VCaP (cell line): Measurements from ENCODE around the gene BNIPL.
A peak's percentile ranks its signal among the peaks of the same experiment; 100 is the strongest.

Source experiments
- H3K27ac ChIP-seq: fragments of 450-650 bp; 2 replicates; pipeline ENCODE4 v1.5.1; 2017
- CTCF ChIP-seq: fragments of 450-650 bp; conservative IDR thresholded peaks from 2 replicates; pipeline ENCODE4 v1.5.1; 2017; ENCODE audit warnings: mild to moderate bottlenecking, moderate library complexity

BNIPL gene

DNA sequence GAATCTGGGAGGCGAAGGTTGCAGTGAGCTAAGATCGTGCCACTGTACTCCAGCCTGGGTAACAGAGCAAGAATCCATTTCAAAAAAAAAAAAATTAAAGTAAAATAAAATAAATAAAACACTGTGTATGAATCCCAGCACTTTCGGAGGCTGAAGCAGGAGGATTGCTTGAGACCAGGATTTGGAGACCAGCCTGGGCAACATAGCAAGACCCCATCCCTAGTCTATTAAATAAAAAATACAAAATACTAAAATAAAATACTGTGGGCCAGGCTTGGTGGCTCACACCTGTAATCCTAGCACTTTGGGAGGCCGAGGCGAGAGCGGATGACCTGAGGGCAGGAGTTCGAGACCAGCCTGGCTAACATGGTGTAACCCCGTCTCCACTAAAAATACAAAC is 4.2 kb upstream of the BNIPL start:
- no peak overlapping the region for H3K27ac ChIP-seq
- no peak for TF ChIP-seq CTCF

- TF ChIP-seq CTCF = no peak
- H3K27ac ChIP-seq = no peak overlapping the region
Observed at GRCh38 chr1:151035167-151035566, 1.2 kb upstream of the BNIPL start.

DNA sequence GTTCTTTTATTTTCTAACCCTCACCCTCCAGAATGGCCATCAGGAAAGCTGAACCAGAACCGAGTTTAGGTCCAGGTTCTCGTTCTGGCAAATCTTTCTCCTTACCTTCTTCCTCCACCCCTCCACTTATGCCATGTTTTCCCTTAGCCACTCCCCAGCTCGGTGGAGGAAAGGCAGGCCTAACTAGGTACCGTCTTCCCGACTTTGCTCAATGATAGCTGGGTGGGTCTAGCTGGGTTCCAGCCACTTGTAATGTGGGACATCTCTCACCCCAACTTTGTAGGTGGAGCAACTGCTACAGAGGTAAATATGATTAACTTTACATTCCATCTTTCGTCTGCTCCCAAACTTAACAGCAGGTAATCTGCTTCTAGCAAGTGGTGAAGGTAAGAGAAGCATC is 646 bp downstream of the BNIPL start:
- H3K27ac ChIP-seq = no peak overlapping the region
- TF ChIP-seq CTCF = no peak

- H3K27ac ChIP-seq = no peak overlapping the region
- TF ChIP-seq CTCF = no peak
Observed at GRCh38 chr1:151039521-151039920, 3.1 kb downstream of the BNIPL start.

GRCh38 chr1:151043163-151043562 is 6.8 kb downstream of the BNIPL start:
- TF ChIP-seq CTCF = no peak
- no peak overlapping the region for H3K27ac ChIP-seq

- H3K27ac ChIP-seq = peak within 1 kb of the TSS; percentile 98
- no peak for TF ChIP-seq CTCF
Observed at GRCh38 chr1:151047591-151047924, 11.2 kb downstream of the BNIPL start, which contains the start of gene C1orf56. C1orf56 (plus strand) TSS chr1:151047751; CDS start chr1:151047848, 97 bp downstream.

DNA sequence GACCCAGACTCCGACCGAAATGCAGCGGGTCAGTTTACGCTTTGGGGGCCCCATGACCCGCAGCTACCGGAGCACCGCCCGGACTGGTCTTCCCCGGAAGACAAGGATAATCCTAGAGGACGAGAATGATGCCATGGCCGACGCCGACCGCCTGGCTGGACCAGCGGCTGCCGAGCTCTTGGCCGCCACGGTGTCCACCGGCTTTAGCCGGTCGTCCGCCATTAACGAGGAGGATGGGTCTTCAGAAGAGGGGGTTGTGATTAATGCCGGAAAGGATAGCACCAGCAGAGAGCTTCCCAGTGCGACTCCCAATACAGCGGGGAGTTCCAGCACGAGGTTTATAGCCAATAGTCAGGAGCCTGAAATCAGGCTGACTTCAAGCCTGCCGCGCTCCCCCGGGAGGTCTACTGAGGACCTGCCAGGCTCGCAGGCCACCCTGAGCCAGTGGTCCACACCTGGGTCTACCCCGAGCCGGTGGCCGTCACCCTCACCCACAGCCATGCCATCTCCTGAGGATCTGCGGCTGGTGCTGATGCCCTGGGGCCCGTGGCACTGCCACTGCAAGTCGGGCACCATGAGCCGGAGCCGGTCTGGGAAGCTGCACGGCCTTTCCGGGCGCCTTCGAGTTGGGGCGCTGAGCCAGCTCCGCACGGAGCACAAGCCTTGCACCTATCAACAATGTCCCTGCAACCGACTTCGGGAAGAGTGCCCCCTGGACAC is 11.7 kb downstream of the BNIPL start:
- H3K27ac ChIP-seq = peak overlapping the region; percentile 98
- TF ChIP-seq CTCF = peak; percentile 72
